ENCODE results near the gene C21orf58.

Gene C21orf58

GRCh38 chr21:46352913-46353312 lies 29.2 kb upstream of the C21orf58 start:
- DNase-seq (ENCODE audit: low spot score), result no peak

GRCh38 chr21:46352164-46352515 lies 28.5 kb upstream of the C21orf58 start:
- DNase-seq (ENCODE audit: low spot score), result no peak

GRCh38 chr21:46351476-46352163 lies 27.9 kb upstream of the C21orf58 start:
- no peak for DNase-seq (ENCODE audit: low spot score)

- no peak for DNase-seq (ENCODE audit: low spot score)
These were observed 27.3 kb upstream of the C21orf58 start for GRCh38 chr21:46350981-46351380.

- DNase-seq (ENCODE audit: low spot score), result no peak
These were observed 26.9 kb upstream of the C21orf58 start for GRCh38 chr21:46350571-46350970.

GRCh38 chr21:46349134-46349760 lies 25.6 kb upstream of the C21orf58 start:
- no peak for DNase-seq (ENCODE audit: low spot score)

- no peak for DNase-seq (ENCODE audit: low spot score)
These were observed 24.2 kb upstream of the C21orf58 start for GRCh38 chr21:46347791-46348381.

- DNase-seq (ENCODE audit: low spot score), result no peak
These were observed 23.5 kb upstream of the C21orf58 start for GRCh38 chr21:46347203-46347550.

- no peak for DNase-seq (ENCODE audit: low spot score)
These were observed 22.9 kb upstream of the C21orf58 start for GRCh38 chr21:46346296-46347202.

GRCh38 chr21:46345861-46346260 lies 22.2 kb upstream of the C21orf58 start:
- DNase-seq (ENCODE audit: low spot score), result no peak

- no peak for DNase-seq (ENCODE audit: low spot score)
These were observed 20.7 kb upstream of the C21orf58 start for GRCh38 chr21:46344219-46344915.

GRCh38 chr21:46340998-46341397 lies 17.3 kb upstream of the C21orf58 start:
- DNase-seq (ENCODE audit: low spot score), result no peak

GRCh38 chr21:46336603-46337002 lies 12.9 kb upstream of the C21orf58 start:
- DNase-seq (ENCODE audit: low spot score), result no peak

- no peak for DNase-seq (ENCODE audit: low spot score)
These were observed 10.9 kb upstream of the C21orf58 start for GRCh38 chr21:46334351-46335140.

GRCh38 chr21:46329796-46330195 lies 6.1 kb upstream of the C21orf58 start:
- DNase-seq (ENCODE audit: low spot score), result no peak

- DNase-seq (ENCODE audit: low spot score), result no peak
These were observed 4.5 kb upstream of the C21orf58 start for GRCh38 chr21:46328151-46328550.

- DNase-seq (ENCODE audit: low spot score), result no peak
These were observed 4.0 kb upstream of the C21orf58 start for GRCh38 chr21:46327711-46328110.

GRCh38 chr21:46326110-46326703 lies 2.5 kb upstream of the C21orf58 start:
- DNase-seq (ENCODE audit: low spot score), result no peak

GRCh38 chr21:46325073-46325912 lies 1.6 kb upstream of the C21orf58 start:
- DNase-seq (ENCODE audit: low spot score), result peak; percentile 25
